IPS-20b (cell line): Measurements from ENCODE around the gene ALDH8A1.

Source experiments
- H3K27ac ChIP-seq: one replicate; pipeline ENCODE4 v1.5.1; 2013; ENCODE audit warnings: low read length
- H3K27me3 ChIP-seq: 2 replicates; pipeline ENCODE4 v1.6.1; 2013; ENCODE audit warnings: mild to moderate bottlenecking, low read length, inconsistent platforms; ENCODE audit not compliant: insufficient read depth
- H3K36me3 ChIP-seq: 2 replicates; pipeline ENCODE4 v1.6.1; 2013; ENCODE audit warnings: low read depth, mild to moderate bottlenecking, inconsistent platforms, low read length, moderate library complexity; ENCODE audit not compliant: insufficient read depth
- H3K4me1 ChIP-seq: 2 replicates; pipeline ENCODE4 v1.6.1; 2013; ENCODE audit warnings: mild to moderate bottlenecking, control low read depth, inconsistent platforms, low read length, moderate library complexity; ENCODE audit not compliant: insufficient read depth
- H3K4me3 ChIP-seq: 2 replicates; pipeline ENCODE4 v1.5.1; 2013; ENCODE audit warnings: mild to moderate bottlenecking, low read length, inconsistent platforms
- H3K9ac ChIP-seq: 2 replicates; pipeline ENCODE4 v1.6.1; 2013; ENCODE audit warnings: low read depth, mild to moderate bottlenecking, inconsistent platforms, low read length, moderate library complexity
- H3K9me3 ChIP-seq: 2 replicates; pipeline ENCODE4 v1.6.1; 2013; ENCODE audit warnings: mild to moderate bottlenecking, low read depth, low read length, inconsistent platforms; ENCODE audit not compliant: insufficient read depth

The ALDH8A1 gene

GRCh38 chr6:134948691-134949090, 1.2 kb downstream of the ALDH8A1 start:
- Histone ChIP-seq H3K36me3 (no peaks in the 10 kb centered on the region), H3K27ac (no peak overlapping the region), H3K9ac (no peak overlapping the region), H3K9me3 (no peaks in the 10 kb centered on the region), H3K4me1 (no peaks in the 10 kb centered on the region), H3K27me3 (no peaks in the 10 kb centered on the region), H3K4me3 (no peak overlapping the region)

GRCh38 chr6:134948142-134948541, 1.8 kb downstream of the ALDH8A1 start:
- H3K9ac ChIP-seq: no peak overlapping the region
- H3K4me3 ChIP-seq: no peak overlapping the region
- H3K4me1 ChIP-seq: no peaks in the 10 kb centered on the region
- no peak overlapping the region for H3K27ac ChIP-seq
- no peaks in the 10 kb centered on the region for H3K9me3 ChIP-seq
- no peaks in the 10 kb centered on the region for H3K36me3 ChIP-seq
- H3K27me3 ChIP-seq: no peaks in the 10 kb centered on the region

GRCh38 chr6:134945045-134945444, 4.9 kb downstream of the ALDH8A1 start:
- H3K27ac ChIP-seq: no peak overlapping the region

DNA sequence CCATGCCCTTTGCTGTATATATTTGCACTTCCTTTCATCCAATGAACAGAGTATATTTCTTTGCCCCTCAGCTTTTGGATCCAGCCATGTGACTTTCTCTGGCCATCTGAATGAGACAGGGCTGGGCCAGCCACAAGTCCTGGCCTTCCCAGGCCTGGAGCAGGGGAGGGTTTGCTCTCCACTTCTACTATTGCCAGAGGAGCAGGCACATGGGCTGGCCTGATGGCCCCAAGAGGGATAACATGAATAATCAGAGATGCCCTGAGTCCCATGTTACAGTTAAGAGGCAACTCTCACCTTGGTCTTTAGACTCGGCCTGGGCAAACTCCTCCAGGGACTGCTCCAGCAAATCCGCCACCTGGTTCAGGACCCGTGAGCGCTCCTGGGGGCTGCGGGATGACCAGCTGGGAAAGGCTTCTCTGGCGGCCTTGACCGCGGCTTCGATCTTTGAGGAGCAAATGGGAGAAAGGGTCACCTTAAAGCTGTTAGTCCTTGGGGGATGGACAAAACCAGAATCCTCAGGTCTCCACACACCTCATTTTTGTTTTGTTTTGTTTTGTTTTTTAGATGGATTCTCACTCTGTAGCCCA, 6.3 kb downstream of the ALDH8A1 start:
- H3K9me3 ChIP-seq: no peaks in the 10 kb centered on the region
- H3K4me1 ChIP-seq: no peaks in the 10 kb centered on the region
- H3K4me3 ChIP-seq: no peak overlapping the region

More at GRCh38 chr6:134945045-134945444, 4.9 kb downstream of the ALDH8A1 start:
- Histone ChIP-seq H3K4me1 (no peaks in the 10 kb centered on the region), H3K4me3 (no peak overlapping the region), H3K36me3 (no peaks in the 10 kb centered on the region), H3K9me3 (no peaks in the 10 kb centered on the region), H3K9ac (no peak overlapping the region), H3K27me3 (no peaks in the 10 kb centered on the region)

GRCh38 chr6:134938896-134939295, 11.0 kb downstream of the ALDH8A1 start:
- H3K36me3 ChIP-seq: no peaks in the 10 kb centered on the region
- no peak overlapping the region for H3K27ac ChIP-seq
- H3K27me3 ChIP-seq: no peaks in the 10 kb centered on the region
- no peaks in the 10 kb centered on the region for H3K4me1 ChIP-seq
- H3K9ac ChIP-seq: no peak overlapping the region
- no peak overlapping the region for H3K4me3 ChIP-seq
- no peaks in the 10 kb centered on the region for H3K9me3 ChIP-seq

More for the DNA sequence above, 6.3 kb downstream of the ALDH8A1 start:
- H3K27me3 ChIP-seq: no peaks in the 10 kb centered on the region
- no peak overlapping the region for H3K9ac ChIP-seq
- no peak overlapping the region for H3K27ac ChIP-seq
- no peaks in the 10 kb centered on the region for H3K36me3 ChIP-seq

- Histone ChIP-seq H3K27ac (no peak overlapping the region), H3K4me3 (no peak overlapping the region), H3K9me3 (no peaks in the 10 kb centered on the region), H3K9ac (no peak overlapping the region), H3K27me3 (no peaks in the 10 kb centered on the region), H3K36me3 (no peaks in the 10 kb centered on the region), H3K4me1 (no peaks in the 10 kb centered on the region)
Observed at GRCh38 chr6:134937426-134937825, 12.5 kb downstream of the ALDH8A1 start.

DNA sequence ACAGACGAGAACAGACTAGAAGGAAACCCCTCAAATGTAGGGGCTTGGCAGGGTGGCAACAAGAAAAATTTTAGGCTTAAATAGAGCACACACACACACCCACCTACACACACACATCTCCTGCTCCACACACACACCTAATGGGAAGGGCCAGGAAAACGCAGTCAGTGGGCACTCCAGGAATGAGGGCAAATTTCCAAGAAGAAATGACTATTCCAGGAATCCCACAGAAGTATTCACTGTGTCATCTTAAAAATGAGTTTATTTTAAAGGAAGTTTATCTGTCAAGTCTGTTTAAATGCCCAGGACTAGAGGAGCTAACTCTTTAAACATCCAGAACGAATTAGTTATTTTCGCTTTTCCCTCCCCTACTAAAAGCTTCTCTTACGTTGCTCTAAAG, 13.0 kb downstream of the ALDH8A1 start:
- Histone ChIP-seq H3K9ac (no peak overlapping the region), H3K4me3 (no peak overlapping the region), H3K9me3 (no peaks in the 10 kb centered on the region), H3K27ac (no peak overlapping the region), H3K27me3 (no peaks in the 10 kb centered on the region), H3K36me3 (no peaks in the 10 kb centered on the region), H3K4me1 (no peaks in the 10 kb centered on the region)

GRCh38 chr6:134936476-134936875, 13.4 kb downstream of the ALDH8A1 start:
- H3K9ac ChIP-seq: no peak overlapping the region
- H3K36me3 ChIP-seq: no peaks in the 10 kb centered on the region
- H3K4me1 ChIP-seq: no peaks in the 10 kb centered on the region
- H3K27me3 ChIP-seq: no peaks in the 10 kb centered on the region
- no peak overlapping the region for H3K4me3 ChIP-seq
- no peaks in the 10 kb centered on the region for H3K9me3 ChIP-seq
- no peak overlapping the region for H3K27ac ChIP-seq

DNA sequence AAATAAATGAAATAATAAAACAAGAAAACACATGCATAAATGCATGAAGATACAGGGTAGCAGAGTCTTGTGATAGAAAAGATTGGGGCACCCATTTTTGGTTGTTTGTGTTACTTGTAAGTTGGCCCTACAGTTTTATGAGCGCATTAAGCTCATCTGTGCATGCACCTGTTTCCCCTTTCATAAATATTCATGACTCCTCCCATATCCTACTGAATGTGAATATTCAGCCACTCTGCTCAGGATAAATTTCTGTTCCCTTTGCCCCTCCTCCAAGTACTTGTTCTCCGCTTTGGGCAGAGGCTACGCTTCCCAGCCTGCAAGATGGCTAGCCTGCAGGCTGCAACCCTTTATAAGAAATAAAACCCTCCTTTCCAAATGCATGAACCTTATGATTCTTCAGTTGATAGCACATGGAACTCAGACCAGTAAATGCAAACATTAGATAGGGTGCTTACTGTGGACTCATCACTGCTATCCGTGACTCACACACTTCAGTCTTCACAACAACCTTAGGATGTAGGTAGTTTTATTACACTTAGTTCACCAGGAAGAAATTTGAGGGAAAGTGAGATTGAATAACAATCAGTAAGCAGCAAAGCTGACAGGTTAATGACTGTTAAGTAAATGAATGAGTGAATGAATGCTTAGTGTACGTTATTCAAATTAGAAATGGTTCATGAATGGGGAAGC, 15.0 kb downstream of the ALDH8A1 start:
- H3K9ac ChIP-seq: no peak overlapping the region
- H3K27me3 ChIP-seq: no peaks in the 10 kb centered on the region
- H3K4me1 ChIP-seq: no peaks in the 10 kb centered on the region
- H3K4me3 ChIP-seq: no peak overlapping the region
- H3K9me3 ChIP-seq: no peaks in the 10 kb centered on the region
- no peak overlapping the region for H3K27ac ChIP-seq
- no peaks in the 10 kb centered on the region for H3K36me3 ChIP-seq

DNA sequence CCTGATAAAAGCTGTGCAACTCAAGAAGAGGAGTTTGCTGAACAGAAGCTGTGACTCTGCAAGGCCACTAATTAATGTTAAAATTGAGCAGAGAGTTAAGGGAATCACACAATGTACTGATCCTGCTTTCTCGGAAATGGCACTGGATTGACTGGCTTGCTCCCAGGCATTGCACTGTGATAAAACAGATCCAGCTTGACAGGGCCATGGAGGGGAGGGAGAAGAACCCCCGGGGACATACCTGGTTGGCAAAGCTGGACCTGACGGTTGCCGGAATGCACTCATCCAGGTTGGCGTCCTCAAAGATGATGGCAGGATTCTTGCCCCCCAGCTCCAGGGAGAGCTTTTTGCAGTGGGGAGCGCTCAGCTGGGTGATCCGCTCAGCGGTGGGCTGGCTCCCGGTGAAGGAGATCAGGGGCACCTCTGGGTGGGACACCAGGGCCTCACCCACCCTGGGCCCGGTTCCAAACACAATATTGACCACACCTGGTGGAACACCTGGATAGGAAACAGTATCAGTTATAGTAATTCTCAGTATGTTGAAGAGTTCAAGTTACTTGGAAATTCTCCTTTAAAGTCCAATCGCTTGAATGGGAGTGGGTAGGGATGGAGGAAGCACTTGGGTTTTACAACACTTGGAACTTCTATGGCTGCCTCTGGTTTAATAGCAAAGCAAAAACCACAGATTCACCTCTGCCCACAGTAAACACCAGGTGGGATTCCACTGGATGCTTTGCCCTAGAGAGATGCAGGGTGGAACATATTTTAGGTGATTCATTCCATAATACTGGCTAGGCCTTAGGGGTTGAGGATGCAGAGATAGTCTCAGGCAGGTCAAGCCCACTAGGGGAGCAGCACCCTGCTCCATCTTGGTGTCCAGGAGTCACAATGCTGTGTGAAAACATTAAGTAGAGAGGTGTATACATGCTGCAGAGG, 17.1 kb downstream of the ALDH8A1 start:
- Histone ChIP-seq H3K27me3 (no peaks in the 10 kb centered on the region), H3K36me3 (no peaks in the 10 kb centered on the region), H3K4me3 (no peak overlapping the region), H3K9ac (no peak overlapping the region), H3K27ac (no peak overlapping the region), H3K4me1 (no peaks in the 10 kb centered on the region), H3K9me3 (no peaks in the 10 kb centered on the region)

- Histone ChIP-seq H3K9ac (no peak overlapping the region), H3K27me3 (no peaks in the 10 kb centered on the region), H3K4me3 (no peak overlapping the region), H3K4me1 (no peaks in the 10 kb centered on the region), H3K9me3 (no peaks in the 10 kb centered on the region), H3K36me3 (no peaks in the 10 kb centered on the region), H3K27ac (no peak overlapping the region)
Observed at GRCh38 chr6:134932098-134932497, 17.8 kb downstream of the ALDH8A1 start.
